GM18858 (cell line): Measurements from ENCODE around the gene TOP2A.
"Not testable (repeated sequence)": the region's sequence is repeated elsewhere in the genome, so short reads cannot be mapped to it uniquely, and the experiment has no call there.

Experiments used
- ATAC-seq: cut with Tn5 transposase; IDR thresholded peaks from one replicate; pipeline ENCODE4 v1.9.1; 2021; ENCODE audit not compliant: unreplicated experiment

The TOP2A gene

GRCh38 chr17:40377832-40378231, 39.9 kb downstream of the TOP2A start:
- no peak for ATAC-seq

GRCh38 chr17:40376541-40376940, 41.2 kb downstream of the TOP2A start:
- ATAC-seq, result not testable (repeated sequence)

GRCh38 chr17:40375786-40376185, 41.9 kb downstream of the TOP2A start:
- ATAC-seq, result not testable (repeated sequence)

GRCh38 chr17:40374821-40375498, 42.7 kb downstream of the TOP2A start:
- no peak for ATAC-seq

GRCh38 chr17:40373999-40374398, 43.7 kb downstream of the TOP2A start:
- ATAC-seq, result no peak

GRCh38 chr17:40373324-40373723, 44.4 kb downstream of the TOP2A start:
- ATAC-seq, result no peak

- ATAC-seq, result not testable (repeated sequence)
Observed at GRCh38 chr17:40372644-40373043, 45.1 kb downstream of the TOP2A start.

- ATAC-seq, result no peak
Observed at GRCh38 chr17:40372031-40372430, 45.7 kb downstream of the TOP2A start.

- ATAC-seq, result no peak
Observed at GRCh38 chr17:40371261-40371929, 46.3 kb downstream of the TOP2A start.

- ATAC-seq, result no peak
Observed at GRCh38 chr17:40369923-40370322, 47.8 kb downstream of the TOP2A start.

GRCh38 chr17:40367728-40368127, 50.0 kb downstream of the TOP2A start:
- ATAC-seq, result not testable (repeated sequence)

GRCh38 chr17:40366861-40367518, 50.7 kb downstream of the TOP2A start:
- no peak for ATAC-seq

- ATAC-seq, result no peak
Observed at GRCh38 chr17:40366076-40366860, 51.4 kb downstream of the TOP2A start.

- no peak for ATAC-seq
Observed at GRCh38 chr17:40364906-40365305, 52.8 kb downstream of the TOP2A start.

- ATAC-seq, result no peak
Observed at GRCh38 chr17:40364121-40364861, 53.4 kb downstream of the TOP2A start, which contains the start of gene GJD3. GJD3 (minus strand) TSS chr17:40364737; CDS start chr17:40363815, 922 bp downstream.

GRCh38 chr17:40363111-40363827, 54.4 kb downstream of the TOP2A start:
- no peak for ATAC-seq

- no peak for ATAC-seq
Observed at GRCh38 chr17:40362696-40363110, 55.0 kb downstream of the TOP2A start.

GRCh38 chr17:40361925-40362695, 55.6 kb downstream of the TOP2A start:
- ATAC-seq, result no peak
